HG02763 (cell line): ENCODE results near the gene PSMA8.
A peak's percentile ranks its signal among the peaks of the same experiment; 100 is the strongest.
"Not testable (repeated sequence)": the region's sequence is repeated elsewhere in the genome, so short reads cannot be mapped to it uniquely, and the experiment has no call there.

ENCODE experiments used
- ATAC-seq: cut with Tn5 transposase; IDR thresholded peaks from one replicate; pipeline ENCODE4 v1.9.1; 2021; ENCODE audit warnings: mild to moderate bottlenecking, moderate library complexity; ENCODE audit not compliant: unreplicated experiment

The PSMA8 gene

GRCh38 chr18:26167592-26167991 lies 33.9 kb downstream of the PSMA8 start:
- ATAC-seq = peak; percentile 80

GRCh38 chr18:26175481-26175880 lies 41.8 kb downstream of the PSMA8 start:
- ATAC-seq = no peak

- ATAC-seq = no peak
These were observed 42.5 kb downstream of the PSMA8 start for GRCh38 chr18:26176134-26176533.

- ATAC-seq = peak; percentile 77
These were observed 47.7 kb downstream of the PSMA8 start for GRCh38 chr18:26181343-26181826.

- no peak for ATAC-seq
These were observed 49.9 kb downstream of the PSMA8 start for GRCh38 chr18:26183395-26184112.

- ATAC-seq = no peak
These were observed 51.6 kb downstream of the PSMA8 start for GRCh38 chr18:26185267-26185666.

GRCh38 chr18:26190506-26190905 lies 56.8 kb downstream of the PSMA8 start:
- ATAC-seq = peak; percentile 85

- ATAC-seq = no peak
These were observed 58.6 kb downstream of the PSMA8 start for GRCh38 chr18:26192233-26192632.

- ATAC-seq = no peak
These were observed 62.9 kb downstream of the PSMA8 start for GRCh38 chr18:26196605-26197004.

- ATAC-seq = not testable (repeated sequence)
These were observed 68.3 kb downstream of the PSMA8 start for GRCh38 chr18:26202001-26202400.

GRCh38 chr18:26205318-26205717 lies 71.6 kb downstream of the PSMA8 start:
- ATAC-seq = no peak

GRCh38 chr18:26206488-26206887 lies 72.8 kb downstream of the PSMA8 start:
- ATAC-seq = no peak

- no peak for ATAC-seq
These were observed 74.3 kb downstream of the PSMA8 start for GRCh38 chr18:26207937-26208336.

- no peak for ATAC-seq
These were observed 75.3 kb downstream of the PSMA8 start for GRCh38 chr18:26208977-26209376.

GRCh38 chr18:26210147-26210546 lies 76.5 kb downstream of the PSMA8 start:
- no peak for ATAC-seq

- ATAC-seq = peak; percentile 97
These were observed 81.7 kb downstream of the PSMA8 start for GRCh38 chr18:26215247-26215970.

- ATAC-seq = no peak
These were observed 91.5 kb downstream of the PSMA8 start for GRCh38 chr18:26225022-26225693.

- no peak for ATAC-seq
These were observed 92.2 kb downstream of the PSMA8 start for GRCh38 chr18:26225915-26226228.

GRCh38 chr18:26226229-26227050 lies 92.8 kb downstream of the PSMA8 start, which contains the start of gene TAF4B:
Gene TAF4B, plus strand, starts transcription at chr18:26226445. Its CDS starts 489 bp downstream, at chr18:26226934.
- peak; percentile 86 for ATAC-seq

- ATAC-seq = peak; percentile 3
These were observed 93.5 kb downstream of the PSMA8 start for GRCh38 chr18:26227051-26227670.
